ENCODE measurements around the gene MRPL51.
"Not testable (repeated sequence)": the region's sequence is repeated elsewhere in the genome, so short reads cannot be mapped to it uniquely, and the experiment has no call there.

Gene MRPL51

GRCh38 chr12:6522193-6522592, 29.1 kb upstream of the MRPL51 start:
- TF ChIP-seq ZFX (IDR thresholded peaks at IDR 0.05; ENCODE audit: borderline replicate concordance) = no peak
- TF ChIP-seq, protein P1, sequence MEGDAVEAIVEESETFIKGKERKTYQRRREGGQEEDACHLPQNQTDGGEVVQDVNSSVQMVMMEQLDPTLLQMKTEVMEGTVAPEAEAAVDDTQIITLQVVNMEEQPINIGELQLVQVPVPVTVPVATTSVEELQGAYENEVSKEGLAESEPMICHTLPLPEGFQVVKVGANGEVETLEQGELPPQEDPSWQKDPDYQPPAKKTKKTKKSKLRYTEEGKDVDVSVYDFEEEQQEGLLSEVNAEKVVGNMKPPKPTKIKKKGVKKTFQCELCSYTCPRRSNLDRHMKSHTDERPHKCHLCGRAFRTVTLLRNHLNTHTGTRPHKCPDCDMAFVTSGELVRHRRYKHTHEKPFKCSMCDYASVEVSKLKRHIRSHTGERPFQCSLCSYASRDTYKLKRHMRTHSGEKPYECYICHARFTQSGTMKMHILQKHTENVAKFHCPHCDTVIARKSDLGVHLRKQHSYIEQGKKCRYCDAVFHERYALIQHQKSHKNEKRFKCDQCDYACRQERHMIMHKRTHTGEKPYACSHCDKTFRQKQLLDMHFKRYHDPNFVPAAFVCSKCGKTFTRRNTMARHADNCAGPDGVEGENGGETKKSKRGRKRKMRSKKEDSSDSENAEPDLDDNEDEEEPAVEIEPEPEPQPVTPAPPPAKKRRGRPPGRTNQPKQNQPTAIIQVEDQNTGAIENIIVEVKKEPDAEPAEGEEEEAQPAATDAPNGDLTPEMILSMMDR (IDR thresholded peaks at IDR 0.05) = no peak
- H3K27ac ChIP-seq = no peak overlapping the region

DNA sequence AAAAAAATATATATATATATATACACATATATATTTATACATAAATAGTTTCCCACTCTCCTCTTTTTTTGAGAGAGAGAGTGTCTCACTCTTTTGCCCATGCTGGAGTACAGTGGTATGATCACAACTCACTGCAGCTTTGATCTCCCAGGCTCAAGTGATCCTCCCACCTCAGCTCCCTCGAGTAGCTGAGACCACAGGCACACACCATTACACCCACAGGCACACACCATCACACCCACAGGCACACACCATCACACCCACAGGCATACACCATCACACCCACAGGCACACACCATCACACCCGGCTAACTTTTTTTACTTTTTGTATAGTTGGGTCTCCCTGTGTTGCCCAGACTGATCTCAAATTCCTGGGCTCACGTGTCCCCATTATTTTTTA, 27.1 kb upstream of the MRPL51 start:
- TF ChIP-seq ZFX (IDR thresholded peaks at IDR 0.05; ENCODE audit: borderline replicate concordance) = no peak
- TF ChIP-seq, protein P1 (IDR thresholded peaks at IDR 0.05) = no peak
- H3K27ac ChIP-seq = no peak overlapping the region

GRCh38 chr12:6508087-6508486, 15.0 kb upstream of the MRPL51 start:
- TF ChIP-seq ZFX (IDR thresholded peaks at IDR 0.05; ENCODE audit: borderline replicate concordance) = no peak
- TF ChIP-seq, protein P1 (IDR thresholded peaks at IDR 0.05) = no peak
- peak overlapping the region; percentile 31; the same call in 1 of the 2 replicates for H3K27ac ChIP-seq

GRCh38 chr12:6507102-6507998, 14.3 kb upstream of the MRPL51 start:
- TF ChIP-seq, protein P1 (IDR thresholded peaks at IDR 0.05) = no peak
- no peak for TF ChIP-seq ZFX (IDR thresholded peaks at IDR 0.05; ENCODE audit: borderline replicate concordance)
- H3K27ac ChIP-seq = peak overlapping the region; percentile 31; the same call in 1 of the 2 replicates

GRCh38 chr12:6500466-6500865, 7.4 kb upstream of the MRPL51 start:
- no peak for TF ChIP-seq ZFX (IDR thresholded peaks at IDR 0.05; ENCODE audit: borderline replicate concordance)
- TF ChIP-seq, protein P1 (IDR thresholded peaks at IDR 0.05) = no peak
- no peak overlapping the region for H3K27ac ChIP-seq

- not testable (repeated sequence) for H3K27ac ChIP-seq
These were observed 4.2 kb upstream of the MRPL51 start for GRCh38 chr12:6497291-6497690.

GRCh38 chr12:6494968-6495367, 1.9 kb upstream of the MRPL51 start:
- peak overlapping the region; percentile 98 for H3K27ac ChIP-seq
- TF ChIP-seq ZFX (IDR thresholded peaks at IDR 0.05; ENCODE audit: borderline replicate concordance) = no peak
- TF ChIP-seq, protein P1 (IDR thresholded peaks at IDR 0.05) = no peak

All from 22Rv1 (cell line).